Fibroblast of upper back skin (primary cell): ENCODE measurements around the gene KRT28.

Experiments
- DNase-seq: peaks from one replicate; pipeline ENCODE4 v3.0.0-alpha.2; 2013

KRT28 gene

GRCh38 chr17:40799859-40800258 is at the start of gene KRT28:
Gene KRT28, minus strand, starts transcription at chr17:40799959. Its CDS starts 66 bp downstream, at chr17:40799893.
- DNase-seq: no peak

GRCh38 chr17:40848583-40849235 is 49.0 kb upstream of the KRT28 start:
- no peak for DNase-seq

GRCh38 chr17:40846515-40847144 is 46.9 kb upstream of the KRT28 start:
- no peak for DNase-seq

GRCh38 chr17:40844671-40845107 is 44.9 kb upstream of the KRT28 start:
- no peak for DNase-seq

GRCh38 chr17:40843242-40843641 is 43.5 kb upstream of the KRT28 start:
- DNase-seq: no peak

GRCh38 chr17:40841246-40841645 is 41.5 kb upstream of the KRT28 start:
- DNase-seq: peak; percentile 35

GRCh38 chr17:40839194-40839593 is 39.4 kb upstream of the KRT28 start:
- no peak for DNase-seq

GRCh38 chr17:40836020-40836419 is 36.3 kb upstream of the KRT28 start:
- DNase-seq: no peak

- DNase-seq: no peak
These were observed 34.1 kb upstream of the KRT28 start for GRCh38 chr17:40833882-40834281.

- no peak for DNase-seq
These were observed 33.1 kb upstream of the KRT28 start for GRCh38 chr17:40832840-40833239.

GRCh38 chr17:40830085-40830776 is 30.5 kb upstream of the KRT28 start:
- no peak for DNase-seq

GRCh38 chr17:40828454-40829044 is 28.8 kb upstream of the KRT28 start:
- no peak for DNase-seq

- peak; percentile 53 for DNase-seq
These were observed 28.1 kb upstream of the KRT28 start for GRCh38 chr17:40827746-40828453.

GRCh38 chr17:40825599-40825998 is 25.8 kb upstream of the KRT28 start:
- no peak for DNase-seq

GRCh38 chr17:40824015-40824832 is 24.5 kb upstream of the KRT28 start:
- DNase-seq: no peak

GRCh38 chr17:40822132-40822812 is 22.5 kb upstream of the KRT28 start, which contains the start of gene KRT10:
Gene KRT10, minus strand, starts transcription at chr17:40822614. Its CDS starts 29 bp downstream, at chr17:40822585.
- no peak for DNase-seq

- no peak for DNase-seq
These were observed 21.8 kb upstream of the KRT28 start for GRCh38 chr17:40821536-40821935.

- no peak for DNase-seq
These were observed 20.6 kb upstream of the KRT28 start for GRCh38 chr17:40820228-40820838.

- DNase-seq: peak; percentile 17
These were observed 19.9 kb upstream of the KRT28 start for GRCh38 chr17:40819528-40820125.

GRCh38 chr17:40818733-40819527 is 19.2 kb upstream of the KRT28 start:
- peak; percentile 81 for DNase-seq
